HS-5 (cell line): ENCODE data around the gene TCF4.

Experiments used
- DNase-seq: peaks from one replicate; pipeline ENCODE4 v3.0.0-alpha.2; 2012; ENCODE audit warnings: low read depth

TCF4 gene

GRCh38 chr18:55385770-55386169, 202.2 kb downstream of the TCF4 start:
- no peak for DNase-seq

GRCh38 chr18:55384551-55385275, 203.3 kb downstream of the TCF4 start:
- no peak for DNase-seq

- no peak for DNase-seq
These were observed 203.9 kb downstream of the TCF4 start for GRCh38 chr18:55384115-55384514.

- no peak for DNase-seq
These were observed 205.7 kb downstream of the TCF4 start for GRCh38 chr18:55382277-55382805.

GRCh38 chr18:55381277-55381676, 206.7 kb downstream of the TCF4 start:
- DNase-seq: no peak

GRCh38 chr18:55380589-55380988, 207.4 kb downstream of the TCF4 start:
- DNase-seq: no peak

- DNase-seq: no peak
These were observed 211.6 kb downstream of the TCF4 start for GRCh38 chr18:55376387-55376786.

- DNase-seq: no peak
These were observed 212.1 kb downstream of the TCF4 start for GRCh38 chr18:55375930-55376329.

GRCh38 chr18:55374741-55375140, 213.3 kb downstream of the TCF4 start:
- DNase-seq: no peak

- DNase-seq: no peak
These were observed 215.8 kb downstream of the TCF4 start for GRCh38 chr18:55372209-55372608.

GRCh38 chr18:55370936-55371335, 217.1 kb downstream of the TCF4 start:
- DNase-seq: no peak

GRCh38 chr18:55369346-55369745, 218.6 kb downstream of the TCF4 start:
- no peak for DNase-seq

GRCh38 chr18:55365342-55365741, 222.7 kb downstream of the TCF4 start:
- DNase-seq: no peak

- DNase-seq: no peak
These were observed 225.7 kb downstream of the TCF4 start for GRCh38 chr18:55362303-55362702.

GRCh38 chr18:55361492-55362250, 226.3 kb downstream of the TCF4 start:
- DNase-seq: no peak

GRCh38 chr18:55360061-55360460, 227.9 kb downstream of the TCF4 start:
- no peak for DNase-seq

GRCh38 chr18:55356815-55357214, 231.2 kb downstream of the TCF4 start:
- DNase-seq: no peak

- DNase-seq: no peak
These were observed 232.8 kb downstream of the TCF4 start for GRCh38 chr18:55355223-55355622.

GRCh38 chr18:55354795-55355194, 233.2 kb downstream of the TCF4 start:
- DNase-seq: no peak

GRCh38 chr18:55353806-55354205, 234.2 kb downstream of the TCF4 start:
- DNase-seq: no peak

GRCh38 chr18:55353391-55353790, 234.6 kb downstream of the TCF4 start:
- DNase-seq: no peak

- no peak for DNase-seq
These were observed 235.8 kb downstream of the TCF4 start for GRCh38 chr18:55351980-55352714.

GRCh38 chr18:55351241-55351691, 236.7 kb downstream of the TCF4 start:
- DNase-seq: no peak
